Trophoblast cell (in vitro differentiated cells and primary cell): Measurements from ENCODE around the gene FHOD1.

Experiments
- DNase-seq, 2 donors: peaks; one replicate each; pipeline ENCODE4 v3.0.0-alpha.2; 2016
- H2AFZ ChIP-seq: 2 replicates; pipeline ENCODE4 v1.6.1; 2013; ENCODE audit warnings: low read length, moderate library complexity, mild to moderate bottlenecking; ENCODE audit not compliant: insufficient read depth, poor library complexity
- H2AK5ac ChIP-seq: 2 replicates; pipeline ENCODE4 v1.6.1; 2013; ENCODE audit warnings: mild to moderate bottlenecking, low read length
- H2BK120ac ChIP-seq: 2 replicates; pipeline ENCODE4 v1.6.1; 2013; ENCODE audit warnings: low read length, mild to moderate bottlenecking, moderate library complexity; ENCODE audit not compliant: insufficient read depth, poor library complexity
- H2BK12ac ChIP-seq: 2 replicates; pipeline ENCODE4 v1.6.1; 2013; ENCODE audit warnings: mild to moderate bottlenecking, low read length, moderate library complexity
- H2BK5ac ChIP-seq: 2 replicates; pipeline ENCODE4 v1.6.1; 2013; ENCODE audit warnings: low read length, low read depth, moderate library complexity, mild to moderate bottlenecking; ENCODE audit not compliant: poor library complexity
- H3K14ac ChIP-seq: 2 replicates; pipeline ENCODE4 v1.6.1; 2013; ENCODE audit warnings: mild to moderate bottlenecking, low read length
- H3K18ac ChIP-seq: 2 replicates; pipeline ENCODE4 v1.6.1; 2013; ENCODE audit warnings: mild to moderate bottlenecking, low read length
- H3K23ac ChIP-seq: 2 replicates; pipeline ENCODE4 v1.6.1; 2013; ENCODE audit warnings: low read length
- H3K27ac ChIP-seq: 2 replicates; pipeline ENCODE4 v1.5.1; 2013; ENCODE audit warnings: low read depth, mild to moderate bottlenecking, inconsistent platforms, low read length, moderate library complexity
- H3K27me3 ChIP-seq: 2 replicates; pipeline ENCODE4 v1.6.1; 2013; ENCODE audit warnings: inconsistent platforms, mild to moderate bottlenecking, low read length, moderate library complexity; ENCODE audit not compliant: insufficient read depth
- H3K36me3 ChIP-seq, 2 experiments: 1 replicate in 1 of 2; 2 replicates in 1 of 2; pipeline ENCODE4 v1.6.1; 2013; ENCODE audit warnings: low read length in 2 of 2, mild to moderate bottlenecking in 2 of 2, moderate library complexity in 1 of 2; ENCODE audit not compliant: insufficient read depth in 2 of 2, control insufficient read depth in 1 of 2
- H3K4ac ChIP-seq: 2 replicates; pipeline ENCODE4 v1.6.1; 2013; ENCODE audit warnings: low read depth, mild to moderate bottlenecking, low read length, moderate library complexity
- H3K4me1 ChIP-seq, 2 experiments: 1 replicate in 1 of 2; 2 replicates in 1 of 2; pipeline ENCODE4 v1.6.1; 2013; ENCODE audit warnings: low read length in 2 of 2, mild to moderate bottlenecking in 2 of 2, moderate library complexity in 1 of 2; ENCODE audit not compliant: insufficient read depth in 2 of 2, control insufficient read depth in 1 of 2
- H3K4me2 ChIP-seq: 2 replicates; pipeline ENCODE4 v1.6.1; 2013; ENCODE audit warnings: inconsistent platforms, mild to moderate bottlenecking, low read length, moderate library complexity
- H3K4me3 ChIP-seq: 2 replicates; pipeline ENCODE4 v1.5.1; 2013; ENCODE audit warnings: mild to moderate bottlenecking, low read depth, low read length, inconsistent platforms
- H3K79me1 ChIP-seq: one replicate; pipeline ENCODE4 v1.6.1; 2013; ENCODE audit warnings: low read length
- H3K79me2 ChIP-seq: 2 replicates; pipeline ENCODE4 v1.6.1; 2013; ENCODE audit warnings: low read length, mild to moderate bottlenecking; ENCODE audit not compliant: control insufficient read depth, insufficient read depth, poor library complexity
- H3K9ac ChIP-seq: 2 replicates; pipeline ENCODE4 v1.6.1; 2013; ENCODE audit warnings: mild to moderate bottlenecking, low read length
- H3K9me3 ChIP-seq: 2 replicates; pipeline ENCODE4 v1.6.1; 2013; ENCODE audit warnings: low read depth, mild to moderate bottlenecking, control low read depth, inconsistent platforms, low read length; ENCODE audit not compliant: insufficient read depth
- H4K12ac ChIP-seq: 2 replicates; pipeline ENCODE4 v1.6.1; 2013; ENCODE audit warnings: low read depth, mild to moderate bottlenecking, low read length, moderate library complexity
- H4K8ac ChIP-seq: 2 replicates; pipeline ENCODE4 v1.6.1; 2013; ENCODE audit warnings: low read depth, mild to moderate bottlenecking, low read length, moderate library complexity
- H4K91ac ChIP-seq: one replicate; pipeline ENCODE4 v1.6.1; 2013; ENCODE audit warnings: low read depth, mild to moderate bottlenecking, low read length, moderate library complexity
- WGBS: extraction: QIAGEN DNeasy Blood & Tissue Kit; methylation state at CpG from one replicate; pipeline ENCODE4 v1.1.7; 2013; ENCODE audit warnings: missing lambda C conversion rate; ENCODE audit not compliant: insufficient read length, insufficient coverage; ENCODE audit errors: extremely low coverage; 5-methylcytosine and 5-hydroxymethylcytosine counted together

FHOD1 gene

GRCh38 chr16:67269766-67270165 lies 22.5 kb upstream of the FHOD1 start:
- H2AFZ ChIP-seq: no peak overlapping the region
- H3K23ac ChIP-seq: no peak overlapping the region
- H3K36me3 ChIP-seq: no peaks in the 10 kb centered on the region
- no peak overlapping the region for H2BK5ac ChIP-seq
- no peak overlapping the region for H2AK5ac ChIP-seq
- H3K4me3 ChIP-seq: no peak overlapping the region
- no peaks in the 10 kb centered on the region for H3K79me1 ChIP-seq
- H3K79me2 ChIP-seq: no peaks in the 10 kb centered on the region
- no peak overlapping the region for H2BK120ac ChIP-seq
- H4K91ac ChIP-seq: no peak overlapping the region
- no peaks in the 10 kb centered on the region for H3K9me3 ChIP-seq
- no peak overlapping the region for H3K4ac ChIP-seq
- H2BK12ac ChIP-seq: no peak overlapping the region
- H3K27me3 ChIP-seq: no peaks in the 10 kb centered on the region
- H3K27ac ChIP-seq: no peak overlapping the region
- no peak overlapping the region for H3K14ac ChIP-seq
- no peak overlapping the region for H4K8ac ChIP-seq
- H3K18ac ChIP-seq: no peak overlapping the region
- no peak overlapping the region for H4K12ac ChIP-seq
- no peak overlapping the region for H3K4me2 ChIP-seq
- WGBS: no CpG with 5 or more reads among the region's 5 CpGs
- H3K9ac ChIP-seq: no peak overlapping the region
- no peaks in the 10 kb centered on the region for H3K4me1 ChIP-seq
- DNase-seq: peak; percentile 39 to 43

- H3K36me3 ChIP-seq: no peaks in the 10 kb centered on the region
- no peak overlapping the region for H4K91ac ChIP-seq
- H4K8ac ChIP-seq: no peak overlapping the region
- H3K9ac ChIP-seq: no peak overlapping the region
- no peaks in the 10 kb centered on the region for H3K79me2 ChIP-seq
- no peak overlapping the region for H3K4ac ChIP-seq
- H2BK12ac ChIP-seq: no peak overlapping the region
- H2AK5ac ChIP-seq: no peak overlapping the region
- H3K27ac ChIP-seq: no peak overlapping the region
- H3K23ac ChIP-seq: no peak overlapping the region
- no peak overlapping the region for H2BK5ac ChIP-seq
- no peak overlapping the region for H3K4me3 ChIP-seq
- no peak overlapping the region for H2AFZ ChIP-seq
- H3K4me2 ChIP-seq: no peak overlapping the region
- DNase-seq: peak; percentile 70 to 73
- H2BK120ac ChIP-seq: no peak overlapping the region
- no peaks in the 10 kb centered on the region for H3K4me1 ChIP-seq
- no peak overlapping the region for H3K14ac ChIP-seq
- no peaks in the 10 kb centered on the region for H3K9me3 ChIP-seq
- no CpG with 5 or more reads among the region's 5 CpGs for WGBS
- no peaks in the 10 kb centered on the region for H3K27me3 ChIP-seq
- H3K18ac ChIP-seq: no peak overlapping the region
- H3K79me1 ChIP-seq: no peaks in the 10 kb centered on the region
- no peak overlapping the region for H4K12ac ChIP-seq
These were observed 20.9 kb upstream of the FHOD1 start for GRCh38 chr16:67268136-67268579.

- H4K8ac ChIP-seq: no peak overlapping the region
- no peak overlapping the region for H3K23ac ChIP-seq
- H3K79me2 ChIP-seq: no peaks in the 10 kb centered on the region
- no peak for DNase-seq
- no peaks in the 10 kb centered on the region for H3K9me3 ChIP-seq
- no peaks in the 10 kb centered on the region for H3K4me1 ChIP-seq
- no peak overlapping the region for H3K4me3 ChIP-seq
- no peak overlapping the region for H3K4me2 ChIP-seq
- H3K14ac ChIP-seq: no peak overlapping the region
- no peak overlapping the region for H3K4ac ChIP-seq
- no CpG with 5 or more reads among the region's 8 CpGs for WGBS
- H2BK120ac ChIP-seq: no peak overlapping the region
- peaks cover 2% of the 10 kb centered on the region for H3K27me3 ChIP-seq
- no peak overlapping the region for H4K12ac ChIP-seq
- no peaks in the 10 kb centered on the region for H3K79me1 ChIP-seq
- no peak overlapping the region for H3K9ac ChIP-seq
- no peak overlapping the region for H2BK5ac ChIP-seq
- no peaks in the 10 kb centered on the region for H3K36me3 ChIP-seq
- H2AK5ac ChIP-seq: no peak overlapping the region
- H2AFZ ChIP-seq: no peak overlapping the region
- H2BK12ac ChIP-seq: no peak overlapping the region
- H4K91ac ChIP-seq: no peak overlapping the region
- H3K18ac ChIP-seq: no peak overlapping the region
- H3K27ac ChIP-seq: no peak overlapping the region
These were observed 18.6 kb upstream of the FHOD1 start for GRCh38 chr16:67265834-67266233.

GRCh38 chr16:67264866-67265265 lies 17.6 kb upstream of the FHOD1 start:
- Histone ChIP-seq H2AK5ac (no peak overlapping the region), H3K9ac (no peak overlapping the region), H3K9me3 (no peaks in the 10 kb centered on the region), H2BK120ac (no peak overlapping the region), H2BK5ac (no peak overlapping the region), H3K4me2 (no peak overlapping the region), H3K14ac (no peak overlapping the region), H3K4me3 (no peak overlapping the region), H3K79me2 (no peaks in the 10 kb centered on the region), H3K23ac (no peak overlapping the region), H3K27ac (no peak overlapping the region), H2AFZ (no peak overlapping the region), H3K4ac (no peak overlapping the region), H3K18ac (no peak overlapping the region), H3K36me3 (no peaks in the 10 kb centered on the region), H3K27me3 (peaks cover 2% of the 10 kb centered on the region), H4K12ac (no peak overlapping the region), H4K8ac (no peak overlapping the region), H3K79me1 (no peaks in the 10 kb centered on the region), H2BK12ac (no peak overlapping the region), H4K91ac (no peak overlapping the region), H3K4me1 (no peaks in the 10 kb centered on the region)
- no peak for DNase-seq
- WGBS: no CpG with 5 or more reads among the region's 5 CpGs
